IMR-90 (cell line): Measurements from ENCODE around the gene MYO3B. TPM values are rescaled to one million over a fixed set of nuclear protein-coding genes. Genes with fewer than 3 reads are reported as not detected.

ENCODE experiments used
- ATAC-seq: fragments of 200-7000 bp; cut with Tn5 transposase; 2 replicates; pipeline ENCODE4 v1.9.1; 2020; ENCODE audit warnings: low read depth, mild to moderate bottlenecking, moderate library complexity
- BruUV-seq: library from RNA; stranded (reverse); fragments of 400-500 nt; replicated peaks from 2 replicates; lab custom pipeline; 2021; lab: Mats Ljungman, UMichigan
- CTCF ChIA-PET: fragments of 300-600 bp; formaldehyde crosslinking; extraction: SDS; loops from one replicate; lab custom pipeline; 2021; ENCODE audit warnings: antibody characterized with exemption; lab: Yijun Ruan, JAX
- POLR2A ChIA-PET: fragments of 300-600 bp; sonication (Branson Sonifier 250); formaldehyde crosslinking; loops from one replicate; lab custom pipeline; 2022; ENCODE audit warnings: antibody characterized with exemption; ENCODE audit not compliant: unreplicated experiment; lab: Charles Lee
- DNase-seq: peaks from one replicate; pipeline ENCODE4 v3.0.0; 2013
- H2AFZ ChIP-seq: replicated peaks from 2 replicates; pipeline ENCODE3; 2013; ENCODE audit warnings: low read length, mild to moderate bottlenecking; ENCODE audit not compliant: poor library complexity
- H2AK5ac ChIP-seq: 2 replicates; pipeline ENCODE4 v1.6.1; 2013; ENCODE audit warnings: low read depth, low read length, inconsistent platforms
- H2AK9ac ChIP-seq: replicated peaks from 2 replicates; pipeline ENCODE3; 2013; ENCODE audit warnings: mild to moderate bottlenecking, low read depth, low read length, moderate library complexity; ENCODE audit not compliant: poor library complexity
- H2BK120ac ChIP-seq: 2 replicates; pipeline ENCODE4 v1.6.1; 2013; ENCODE audit warnings: low read depth, low read length, inconsistent platforms
- H2BK15ac ChIP-seq: 3 replicates; pipeline ENCODE4 v1.6.1; 2013; ENCODE audit warnings: low read depth, low read length, inconsistent platforms
- H2BK20ac ChIP-seq: 2 replicates; pipeline ENCODE4 v1.6.1; 2013; ENCODE audit warnings: low read depth, mild to moderate bottlenecking, inconsistent platforms, low read length, moderate library complexity
- H2BK5ac ChIP-seq: 2 replicates; pipeline ENCODE4 v1.6.1; 2013; ENCODE audit warnings: mild to moderate bottlenecking, low read depth, low read length, inconsistent platforms; ENCODE audit not compliant: poor library complexity, severe bottlenecking
- H3K14ac ChIP-seq: replicated peaks from 2 replicates; pipeline ENCODE4 v1.6.1; 2013; ENCODE audit warnings: low read depth, low read length, inconsistent platforms
- H3K18ac ChIP-seq: 2 replicates; pipeline ENCODE4 v1.6.1; 2013; ENCODE audit warnings: low read depth, low read length, control low read depth
- H3K23ac ChIP-seq: 2 replicates; pipeline ENCODE4 v1.6.1; 2013; ENCODE audit warnings: low read depth, low read length, inconsistent platforms
- H3K27ac ChIP-seq: 2 replicates; pipeline ENCODE4 v1.5.1; 2013; ENCODE audit warnings: mild to moderate bottlenecking, control low read depth, low read length; ENCODE audit not compliant: insufficient read depth
- H3K27me3 ChIP-seq: 2 replicates; pipeline ENCODE4 v1.6.1; 2013; ENCODE audit warnings: low read length; ENCODE audit not compliant: control insufficient read depth, insufficient read depth
- H3K36me3 ChIP-seq: 2 replicates; pipeline ENCODE4 v1.6.1; 2013; ENCODE audit warnings: low read length, mixed read lengths; ENCODE audit not compliant: control insufficient read depth, insufficient read depth
- H3K4ac ChIP-seq: 2 replicates; pipeline ENCODE4 v1.6.1; 2013; ENCODE audit warnings: low read depth, low read length, inconsistent platforms
- H3K4me1 ChIP-seq: 2 replicates; pipeline ENCODE4 v1.6.1; 2013; ENCODE audit warnings: low read length, mixed read lengths; ENCODE audit not compliant: control insufficient read depth, insufficient read depth
- H3K4me2 ChIP-seq: 2 replicates; pipeline ENCODE4 v1.6.1; 2013; ENCODE audit warnings: low read depth, mild to moderate bottlenecking, control low read depth, low read length, moderate library complexity
- H3K4me3 ChIP-seq: 2 replicates; pipeline ENCODE4 v1.5.1; 2013; ENCODE audit warnings: low read depth, mild to moderate bottlenecking, control low read depth, low read length, moderate library complexity; ENCODE audit not compliant: insufficient read depth
- H3K56ac ChIP-seq: 2 replicates; pipeline ENCODE4 v1.6.1; 2013; ENCODE audit warnings: low read length, inconsistent platforms; ENCODE audit not compliant: insufficient read depth; ENCODE audit errors: extremely low read depth
- H3K79me1 ChIP-seq, 2 experiments: 2 replicates each; pipeline ENCODE4 v1.6.1; 2013; ENCODE audit warnings: low read length in 2 of 2, inconsistent platforms in 1 of 2, low read depth in 1 of 2
- H3K9ac ChIP-seq: 2 replicates; pipeline ENCODE4 v1.6.1; 2013; ENCODE audit warnings: low read depth, low read length, control low read depth
- H3K9me1 ChIP-seq: 2 replicates; pipeline ENCODE4 v1.6.1; 2013; ENCODE audit warnings: low read length, inconsistent platforms; ENCODE audit not compliant: insufficient read depth
- H3K9me3 ChIP-seq: 2 replicates; pipeline ENCODE4 v1.6.1; 2013; ENCODE audit warnings: low read length; ENCODE audit not compliant: control insufficient read depth, insufficient read depth
- H4K20me1 ChIP-seq: 2 replicates; pipeline ENCODE4 v1.6.1; 2013; ENCODE audit warnings: low read length, inconsistent platforms; ENCODE audit not compliant: insufficient read depth
- H4K5ac ChIP-seq: 2 replicates; pipeline ENCODE4 v1.6.1; 2013; ENCODE audit warnings: mild to moderate bottlenecking, low read depth, low read length, control low read depth
- H4K8ac ChIP-seq, 2 experiments: 2 replicates each; pipeline ENCODE4 v1.6.1; 2013; ENCODE audit warnings: low read depth in 2 of 2, low read length in 2 of 2, control low read depth in 1 of 2, inconsistent platforms in 1 of 2
- H4K91ac ChIP-seq: 2 replicates; pipeline ENCODE4 v1.6.1; 2013; ENCODE audit warnings: low read depth, low read length, inconsistent platforms; ENCODE audit not compliant: insufficient read depth
- BHLHE40 ChIP-seq: fragments of 150-350 bp; IDR thresholded peaks from 2 replicates; pipeline ENCODE4 v1.6.1; 2016; ENCODE audit warnings: mild to moderate bottlenecking, low read depth, low read length
- FOS ChIP-seq: fragments of 150-350 bp; IDR thresholded peaks from 2 replicates; pipeline ENCODE4 v1.6.1; 2016; ENCODE audit warnings: low read depth, low read length
- MAFK ChIP-seq: IDR thresholded peaks from 2 replicates; pipeline ENCODE4 v1.6.1; 2012; ENCODE audit warnings: low read depth, low read length, improper control_type of control experiment
- POLR2A ChIP-seq: IDR thresholded peaks from 2 replicates; pipeline ENCODE4 v1.6.1; 2012; ENCODE audit warnings: mild to moderate bottlenecking, low read depth, low read length
- RAD21 ChIP-seq: IDR thresholded peaks from 2 replicates; pipeline ENCODE4 v1.6.1; 2012; ENCODE audit warnings: low read length, improper control_type of control experiment
- SMC3 ChIP-seq: fragments of 150-350 bp; IDR thresholded peaks from 2 replicates; pipeline ENCODE4 v1.6.1; 2016; ENCODE audit warnings: low read depth, mild to moderate bottlenecking, antibody characterized with exemption, low read length, moderate library complexity
- WGBS, 2 experiments: methylation state at CpG; one replicate each; pipeline versions ENCODE4 v1.1.5 to v1.1.7; 2013; ENCODE audit warnings: missing lambda C conversion rate in 2 of 2; ENCODE audit not compliant: insufficient read length in 1 of 2; ENCODE audit errors: extremely low coverage in 2 of 2; 5-methylcytosine and 5-hydroxymethylcytosine counted together
- dilution Hi-C: fragments of 300-500 bp; cut with HindIII; formaldehyde crosslinking; loops from one replicate; pipeline ENCODE4 v1.14.3; 2018; ENCODE audit warnings: low sequenced_read_pairs; ENCODE audit not compliant: unreplicated experiment
- in situ Hi-C: fragments of 300-500 bp; cut with MboI; formaldehyde crosslinking; loops from 3 replicates; pipeline ENCODE4 v1.14.3; 2019; ENCODE audit warnings: low sequenced_read_pairs, inconsistent platforms, mixed read lengths
- intact Hi-C: fragments of 100-400 bp; cut with micrococcal nuclease; formaldehyde crosslinking; loops from 2 replicates; pipeline ENCODE4 v1.10.0; 2022
- polyA plus RNA-seq, 3 experiments: library from polyadenylated mRNA; depleted of rRNA; stranded (reverse); fragments of >200 nt; gene quantifications; 2 replicates each; pipeline ENCODE4 v1.2.3, GENCODE V29; 2012; ENCODE audit warnings: low replicate concordance in 1 of 3
- total RNA-seq: library from RNA; depleted of rRNA; stranded (reverse); fragments of >200 nt; gene quantifications from 2 replicates; pipeline ENCODE4 v1.2.3, GENCODE V29; 2012
- TF ChIP-seq, protein P1 (sequence below): conservative IDR thresholded peaks from 2 replicates; pipeline ENCODE4 v1.5.1; 2012; ENCODE audit warnings: mild to moderate bottlenecking, low read depth, low read length, improper control_type of control experiment
- TF ChIP-seq, protein P2 (sequence below): fragments of 150-350 bp; IDR thresholded peaks from 2 replicates; pipeline ENCODE4 v1.6.1; 2016; ENCODE audit warnings: low read depth, mild to moderate bottlenecking, low read length, moderate library complexity, borderline replicate concordance

Gene MYO3B
- total and polyA plus RNA-seq, 2 of the 4 experiments (the other 2 are of a cell fraction), result 0.02 TPM; not detected in 1

DNA sequence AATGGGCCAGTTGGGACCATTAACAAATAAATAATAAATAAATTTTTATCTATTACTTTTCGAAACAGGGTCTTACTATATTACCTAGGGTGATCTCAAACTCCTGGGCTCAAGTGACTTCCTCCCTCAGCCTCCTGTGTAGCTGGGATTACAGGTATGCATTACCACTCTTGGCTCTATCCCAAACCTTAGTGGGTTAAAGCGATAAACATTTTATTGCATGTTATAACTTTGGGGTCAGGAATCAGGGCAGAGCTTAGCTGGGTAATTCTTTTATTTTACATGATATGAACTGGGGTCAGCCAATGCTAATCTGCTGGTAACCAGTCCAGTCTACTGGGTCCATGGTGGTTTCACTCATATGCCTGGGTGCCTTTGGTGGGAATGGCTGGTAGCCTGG, 127.8 kb downstream of the MYO3B start:
- POLR2A ChIA-PET, result no interaction called here
- TF ChIP-seq MAFK, result no peak
- TF ChIP-seq RAD21, result no peak
- no peak for TF ChIP-seq BHLHE40
- TF ChIP-seq SMC3, result no peak
- TF ChIP-seq FOS, result no peak
- TF ChIP-seq, protein P1, sequence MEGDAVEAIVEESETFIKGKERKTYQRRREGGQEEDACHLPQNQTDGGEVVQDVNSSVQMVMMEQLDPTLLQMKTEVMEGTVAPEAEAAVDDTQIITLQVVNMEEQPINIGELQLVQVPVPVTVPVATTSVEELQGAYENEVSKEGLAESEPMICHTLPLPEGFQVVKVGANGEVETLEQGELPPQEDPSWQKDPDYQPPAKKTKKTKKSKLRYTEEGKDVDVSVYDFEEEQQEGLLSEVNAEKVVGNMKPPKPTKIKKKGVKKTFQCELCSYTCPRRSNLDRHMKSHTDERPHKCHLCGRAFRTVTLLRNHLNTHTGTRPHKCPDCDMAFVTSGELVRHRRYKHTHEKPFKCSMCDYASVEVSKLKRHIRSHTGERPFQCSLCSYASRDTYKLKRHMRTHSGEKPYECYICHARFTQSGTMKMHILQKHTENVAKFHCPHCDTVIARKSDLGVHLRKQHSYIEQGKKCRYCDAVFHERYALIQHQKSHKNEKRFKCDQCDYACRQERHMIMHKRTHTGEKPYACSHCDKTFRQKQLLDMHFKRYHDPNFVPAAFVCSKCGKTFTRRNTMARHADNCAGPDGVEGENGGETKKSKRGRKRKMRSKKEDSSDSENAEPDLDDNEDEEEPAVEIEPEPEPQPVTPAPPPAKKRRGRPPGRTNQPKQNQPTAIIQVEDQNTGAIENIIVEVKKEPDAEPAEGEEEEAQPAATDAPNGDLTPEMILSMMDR, result no peak
- no peak for TF ChIP-seq POLR2A
- TF ChIP-seq, protein P2, sequence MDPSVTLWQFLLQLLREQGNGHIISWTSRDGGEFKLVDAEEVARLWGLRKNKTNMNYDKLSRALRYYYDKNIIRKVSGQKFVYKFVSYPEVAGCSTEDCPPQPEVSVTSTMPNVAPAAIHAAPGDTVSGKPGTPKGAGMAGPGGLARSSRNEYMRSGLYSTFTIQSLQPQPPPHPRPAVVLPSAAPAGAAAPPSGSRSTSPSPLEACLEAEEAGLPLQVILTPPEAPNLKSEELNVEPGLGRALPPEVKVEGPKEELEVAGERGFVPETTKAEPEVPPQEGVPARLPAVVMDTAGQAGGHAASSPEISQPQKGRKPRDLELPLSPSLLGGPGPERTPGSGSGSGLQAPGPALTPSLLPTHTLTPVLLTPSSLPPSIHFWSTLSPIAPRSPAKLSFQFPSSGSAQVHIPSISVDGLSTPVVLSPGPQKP, result no peak
- Histone ChIP-seq H3K18ac (no peak overlapping the region), H3K4ac (no peak overlapping the region), H2AK9ac (no peak overlapping the region), H2BK15ac (no peak overlapping the region), H4K91ac (no peak overlapping the region), H4K8ac (no peak overlapping the region), H3K9me3 (no peaks in the 10 kb centered on the region), H3K36me3 (no peaks in the 10 kb centered on the region), H2BK20ac (no peak overlapping the region), H3K4me3 (no peak overlapping the region), H3K56ac (no peak overlapping the region), H3K9ac (no peak overlapping the region), H3K4me1 (no peaks in the 10 kb centered on the region), H3K27ac (no peak overlapping the region), H2AK5ac (no peak overlapping the region), H3K14ac (no peak overlapping the region), H4K5ac (no peak overlapping the region), H3K9me1 (no peaks in the 10 kb centered on the region), H3K23ac (no peak overlapping the region), H2BK120ac (no peak overlapping the region), H3K79me1 (no peaks in the 10 kb centered on the region), H3K27me3 (no peaks in the 10 kb centered on the region), H4K20me1 (no peaks in the 10 kb centered on the region), H2BK5ac (no peak overlapping the region), H2AFZ (no peak overlapping the region), H3K4me2 (no peak overlapping the region)
- dilution Hi-C loops, result no loop called here
- ATAC-seq (no peak), DNase-seq (no peak)
- CTCF ChIA-PET, result no interaction called here
- intact Hi-C loops, result no loop called here
- no TSS peak for BruUV-seq
- no CpG with 5 or more reads among the region's 2 CpGs for WGBS, 2 experiments
- in situ Hi-C loops, result no loop called here
